Right atrium auricular region (tissue), 2 donors: Measurements from ENCODE around the gene KRTAP4-3. TPM values are rescaled to one million over a fixed set of nuclear protein-coding genes. Genes with fewer than 3 reads are reported as not detected.
"Not testable (repeated sequence)": the region's sequence is repeated elsewhere in the genome, so short reads cannot be mapped to it uniquely, and the experiment has no call there.

ENCODE experiments used
- DNase-seq: peaks from one replicate; pipeline ENCODE4 v3.0.0-alpha.2; 2019; ENCODE audit warnings: low spot score
- H3K27ac ChIP-seq, 2 donors: fragments of 200-600 bp; sonication (generic); 1 replicate in 1 of 2; 2 replicates in 1 of 2; pipeline ENCODE4 v1.5.1; 2016 to 2019
- H3K27me3 ChIP-seq, 2 donors: fragments of 200-600 bp; sonication (generic); one replicate each; pipeline versions ENCODE4 v1.5.1 to v1.6.0; 2017 to 2019
- H3K36me3 ChIP-seq: fragments of 200-600 bp; sonication (generic); one replicate; pipeline ENCODE4 v1.5.1; 2016
- H3K4me1 ChIP-seq, 2 donors: fragments of 200-600 bp; sonication (generic); one replicate each; pipeline versions ENCODE4 v1.5.1 to v1.6.0; 2017 to 2019
- H3K4me3 ChIP-seq, 2 donors: fragments of 200-600 bp; sonication (generic); 1 replicate in 1 of 2; 2 replicates in 1 of 2; pipeline ENCODE4 v1.5.1; 2017 to 2019; ENCODE audit warnings: mild to moderate bottlenecking in 1 of 2, moderate library complexity in 1 of 2
- H3K9me3 ChIP-seq, 2 donors: fragments of 200-600 bp; sonication (generic); one replicate each; pipeline ENCODE4 v1.5.1; 2019
- CTCF ChIP-seq, 2 donors: fragments of 200-600 bp; sonication (generic); IDR thresholded peaks; one replicate each; pipeline ENCODE4 v1.5.1; 2019; ENCODE audit warnings: antibody characterized with exemption in 2 of 2
- total RNA-seq, 2 donors: library from RNA; depleted of rRNA; stranded (reverse); fragments of >200 nt; gene quantifications; one replicate each; pipeline ENCODE4 v1.1.0, GENCODE V29; 2016

Gene KRTAP4-3
- total RNA-seq, 2 donors from 2014 or later: not detected

GRCh38 chr17:41167561-41167960, 460 bp downstream of the KRTAP4-3 start:
- no peak overlapping the region for H3K4me3 ChIP-seq
- no peaks in the 10 kb centered on the region for H3K9me3 ChIP-seq
- no peaks in the 10 kb centered on the region for H3K27me3 ChIP-seq

GRCh38 chr17:41163828-41164227, 4.2 kb downstream of the KRTAP4-3 start:
- H3K27ac ChIP-seq: no peak overlapping the region
- no peaks in the 10 kb centered on the region for H3K27me3 ChIP-seq
- no peak for TF ChIP-seq CTCF (IDR thresholded peaks at IDR 0.05)
- no peaks in the 10 kb centered on the region for H3K4me1 ChIP-seq
- H3K4me3 ChIP-seq: no peak overlapping the region
- no peaks in the 10 kb centered on the region for H3K9me3 ChIP-seq
- DNase-seq: no peak
- no peaks in the 10 kb centered on the region for H3K36me3 ChIP-seq

More at GRCh38 chr17:41167561-41167960, 460 bp downstream of the KRTAP4-3 start:
- no peak for TF ChIP-seq CTCF (IDR thresholded peaks at IDR 0.05)
- no peak for DNase-seq
- no peak overlapping the region for H3K27ac ChIP-seq
- H3K36me3 ChIP-seq: no peaks in the 10 kb centered on the region
- no peaks in the 10 kb centered on the region for H3K4me1 ChIP-seq

GRCh38 chr17:41160648-41161047, 7.4 kb downstream of the KRTAP4-3 start, which contains the start of gene KRTAP4-4:
Gene KRTAP4-4, minus strand, starts transcription at chr17:41160748. Its CDS starts 57 bp downstream, at chr17:41160691.
- Histone ChIP-seq H3K9me3 (no peaks in the 10 kb centered on the region), H3K4me3 (no peak within 1 kb of the TSS), H3K36me3 (no peaks in the 10 kb centered on the region), H3K4me1 (no peaks in the 10 kb centered on the region), H3K27ac (no peak within 1 kb of the TSS), H3K27me3 (no peaks in the 10 kb centered on the region)
- no peak for TF ChIP-seq CTCF (IDR thresholded peaks at IDR 0.05)
- DNase-seq: no peak

- not testable (repeated sequence) for H3K27ac ChIP-seq, H3K9me3 ChIP-seq, H3K27me3 ChIP-seq, DNase-seq, H3K4me3 ChIP-seq, H3K36me3 ChIP-seq, H3K4me1 ChIP-seq
Observed at GRCh38 chr17:41160190-41160589, 7.8 kb downstream of the KRTAP4-3 start.

GRCh38 chr17:41153856-41154255, 14.2 kb downstream of the KRTAP4-3 start:
- Histone ChIP-seq H3K36me3 (no peaks in the 10 kb centered on the region), H3K27me3 (no peaks in the 10 kb centered on the region), H3K9me3 (no peaks in the 10 kb centered on the region), H3K4me3 (no peak overlapping the region), H3K27ac (no peak overlapping the region), H3K4me1 (no peaks in the 10 kb centered on the region)
- no peak for TF ChIP-seq CTCF (IDR thresholded peaks at IDR 0.05)
- DNase-seq: no peak

- Histone ChIP-seq H3K4me1 (no peaks in the 10 kb centered on the region), H3K36me3 (no peaks in the 10 kb centered on the region), H3K27me3 (no peaks in the 10 kb centered on the region), H3K4me3 (no peak overlapping the region), H3K27ac (no peak overlapping the region), H3K9me3 (no peaks in the 10 kb centered on the region)
- no peak for DNase-seq
- TF ChIP-seq CTCF (IDR thresholded peaks at IDR 0.05): no peak
Observed at GRCh38 chr17:41151525-41151924, 16.5 kb downstream of the KRTAP4-3 start.
